ENCODE measurements around the gene CACUL1.

Gene CACUL1

GRCh38 chr10:118642228-118642627, 112.5 kb downstream of the CACUL1 start:
- Histone ChIP-seq H3K4me2 (ENCODE audit: low read length) (no peak overlapping the region), H3K27me3 (ENCODE audit: control insufficient read depth, low read length) (0 out of 2 replicates have a peak, but pooled peaks cover 3% of the 10 kb centered on the region)

GRCh38 chr10:118638680-118639079, 116.1 kb downstream of the CACUL1 start:
- no peak for TF ChIP-seq CTCF (IDR thresholded peaks at IDR 0.05; ENCODE audit: low read depth, low read length, poor library complexity, severe bottlenecking)
- no peak for TF ChIP-seq EZH2phosphoT487 (IDR thresholded peaks at IDR 0.05; ENCODE audit: borderline replicate concordance, low read length)
- Histone ChIP-seq H3K27me3 (ENCODE audit: control insufficient read depth, low read length) (peaks cover 3% of the 10 kb centered on the region; the same call in 1 of the 2 replicates), H3K4me3 (ENCODE audit: low read length) (no peak overlapping the region), H3F3A (ENCODE audit: control insufficient read depth, insufficient read depth) (no peaks in the 10 kb centered on the region), H3K9me3 (ENCODE audit: control insufficient read depth, insufficient read depth, low read length) (no peaks in the 10 kb centered on the region), H3K9me2 (replicated peaks; ENCODE audit: control insufficient read depth, low read length) (no peaks in the 10 kb centered on the region), H3K79me2 (ENCODE audit: control insufficient read depth, low read length) (no peaks in the 10 kb centered on the region), H4K20me1 (ENCODE audit: control insufficient read depth, insufficient read depth, low read depth, low read length) (no peaks in the 10 kb centered on the region), H3K27ac (ENCODE audit: low read depth, low read length) (no peak overlapping the region), H3K4me2 (ENCODE audit: low read length) (no peak overlapping the region), H3K4me1 (ENCODE audit: control insufficient read depth, low read length) (no peaks in the 10 kb centered on the region), H3K36me3 (ENCODE audit: control insufficient read depth, low read length) (no peaks in the 10 kb centered on the region)

More at GRCh38 chr10:118642228-118642627, 112.5 kb downstream of the CACUL1 start:
- Histone ChIP-seq H3K9me3 (ENCODE audit: control insufficient read depth, insufficient read depth, low read length) (no peaks in the 10 kb centered on the region), H3K9me2 (replicated peaks; ENCODE audit: control insufficient read depth, low read length) (no peaks in the 10 kb centered on the region), H3K4me3 (ENCODE audit: low read length) (no peak overlapping the region), H4K20me1 (ENCODE audit: control insufficient read depth, insufficient read depth, low read depth, low read length) (no peaks in the 10 kb centered on the region), H3F3A (ENCODE audit: control insufficient read depth, insufficient read depth) (no peaks in the 10 kb centered on the region), H3K79me2 (ENCODE audit: control insufficient read depth, low read length) (no peaks in the 10 kb centered on the region), H3K27ac (ENCODE audit: low read depth, low read length) (no peak overlapping the region), H3K4me1 (ENCODE audit: control insufficient read depth, low read length) (no peaks in the 10 kb centered on the region), H3K36me3 (ENCODE audit: control insufficient read depth, low read length) (no peaks in the 10 kb centered on the region)
- TF ChIP-seq EZH2phosphoT487 (IDR thresholded peaks at IDR 0.05; ENCODE audit: borderline replicate concordance, low read length) (no peak), CTCF (IDR thresholded peaks at IDR 0.05; ENCODE audit: low read depth, low read length, poor library complexity, severe bottlenecking) (no peak)

- Histone ChIP-seq H3K79me2 (ENCODE audit: control insufficient read depth, low read length) (no peaks in the 10 kb centered on the region), H4K20me1 (ENCODE audit: control insufficient read depth, insufficient read depth, low read depth, low read length) (no peaks in the 10 kb centered on the region), H3K9me2 (replicated peaks; ENCODE audit: control insufficient read depth, low read length) (no peaks in the 10 kb centered on the region), H3F3A (ENCODE audit: control insufficient read depth, insufficient read depth) (no peaks in the 10 kb centered on the region), H3K4me1 (ENCODE audit: control insufficient read depth, low read length) (no peaks in the 10 kb centered on the region), H3K4me2 (ENCODE audit: low read length) (no peak overlapping the region), H3K36me3 (ENCODE audit: control insufficient read depth, low read length) (no peaks in the 10 kb centered on the region), H3K9me3 (ENCODE audit: control insufficient read depth, insufficient read depth, low read length) (no peaks in the 10 kb centered on the region), H3K4me3 (ENCODE audit: low read length) (no peak overlapping the region), H3K27me3 (ENCODE audit: control insufficient read depth, low read length) (peaks cover 3% of the 10 kb centered on the region; the same call in 1 of the 2 replicates), H3K27ac (ENCODE audit: low read depth, low read length) (no peak overlapping the region)
- TF ChIP-seq CTCF (IDR thresholded peaks at IDR 0.05; ENCODE audit: low read depth, low read length, poor library complexity, severe bottlenecking), result no peak
- TF ChIP-seq EZH2phosphoT487 (IDR thresholded peaks at IDR 0.05; ENCODE audit: borderline replicate concordance, low read length), result no peak
These were observed 118.9 kb downstream of the CACUL1 start for GRCh38 chr10:118635674-118636402.
